Stomach (tissue), 4 donors: Measurements from ENCODE around the gene RERG.

Experiments
- CTCF ChIP-seq, 7 experiments: fragments of 450-650 bp in 4 of 7; fragments of 200-600 bp in 3 of 7; sonication (generic) in 3 of 7; IDR thresholded peaks; one replicate each; pipeline ENCODE4 v1.5.1; 2016 to 2019; ENCODE audit warnings: antibody characterized with exemption in 7 of 7, control low read depth in 2 of 7, mild to moderate bottlenecking in 1 of 7
- EP300 ChIP-seq: sonication (generic); formaldehyde crosslinking; IDR thresholded peaks from one replicate; pipeline ENCODE4 v1.6.1; 2017; ENCODE audit warnings: antibody characterized with exemption
- POLR2A ChIP-seq, 4 donors: fragments of 450-650 bp; IDR thresholded peaks; one replicate each; pipeline ENCODE4 v1.6.1; 2016; ENCODE audit warnings: antibody characterized with exemption in 4 of 4, control low read depth in 2 of 4, mild to moderate bottlenecking in 1 of 4, moderate library complexity in 1 of 4
- POLR2AphosphoS5 ChIP-seq, 3 donors: sonication (generic); formaldehyde crosslinking; IDR thresholded peaks; one replicate each; pipeline ENCODE4 v1.6.1; 2016; ENCODE audit warnings: antibody characterized with exemption in 3 of 3

DNA sequence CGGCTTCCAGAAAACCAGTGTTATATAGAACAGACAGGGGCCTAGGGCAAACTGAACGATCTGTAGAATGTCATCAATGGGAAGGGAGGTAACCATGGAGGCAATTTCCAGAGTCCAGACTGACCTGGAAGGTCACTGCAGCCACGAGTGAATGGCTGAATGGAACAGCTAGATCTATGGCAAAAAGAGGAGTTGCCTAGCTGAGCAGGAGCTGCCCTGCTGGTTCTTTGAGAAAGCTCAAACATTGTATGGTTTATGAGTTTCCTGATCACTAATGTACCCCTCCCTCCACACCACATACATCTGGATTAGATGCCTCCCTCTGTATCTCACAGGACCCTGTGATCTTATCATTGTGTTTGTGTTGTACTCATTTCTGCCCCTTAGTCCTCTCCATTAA is 1.0 kb upstream of the RERG start:
- TF ChIP-seq CTCF (IDR thresholded peaks at IDR 0.05): no peak
- TF ChIP-seq POLR2AphosphoS5 (IDR thresholded peaks at IDR 0.05): no peak
- TF ChIP-seq EP300: no peak
- TF ChIP-seq POLR2A (IDR thresholded peaks at IDR 0.05): no peak
